Epithelial cell of proximal tubule (primary cell): ENCODE data around the gene SLC6A18. TPM values are rescaled to one million over a fixed set of nuclear protein-coding genes. Genes with fewer than 3 reads are reported as not detected.
"Not testable (repeated sequence)": the region's sequence is repeated elsewhere in the genome, so short reads cannot be mapped to it uniquely, and the experiment has no call there.

ENCODE experiments used
- DNase-seq: peaks from one replicate; pipeline ENCODE4 v3.0.0-alpha.2; 2011; ENCODE audit warnings: low read depth
- H3K4me3 ChIP-seq: 2 replicates; pipeline ENCODE4 v1.5.1; 2011; ENCODE audit warnings: low read depth, mild to moderate bottlenecking, low read length
- total RNA-seq: library from RNA; depleted of rRNA; stranded (reverse); fragments of >200 nt; gene quantifications from 2 replicates; pipeline ENCODE4 v1.2.3, GENCODE V29; 2015
- TF ChIP-seq, protein P1 (sequence below): conservative IDR thresholded peaks from 2 replicates; pipeline ENCODE4 v1.5.1; 2012; ENCODE audit warnings: low read depth, mild to moderate bottlenecking, low read length

SLC6A18 gene
- total RNA-seq, 1 donor from 2014 or later: not detected

DNA sequence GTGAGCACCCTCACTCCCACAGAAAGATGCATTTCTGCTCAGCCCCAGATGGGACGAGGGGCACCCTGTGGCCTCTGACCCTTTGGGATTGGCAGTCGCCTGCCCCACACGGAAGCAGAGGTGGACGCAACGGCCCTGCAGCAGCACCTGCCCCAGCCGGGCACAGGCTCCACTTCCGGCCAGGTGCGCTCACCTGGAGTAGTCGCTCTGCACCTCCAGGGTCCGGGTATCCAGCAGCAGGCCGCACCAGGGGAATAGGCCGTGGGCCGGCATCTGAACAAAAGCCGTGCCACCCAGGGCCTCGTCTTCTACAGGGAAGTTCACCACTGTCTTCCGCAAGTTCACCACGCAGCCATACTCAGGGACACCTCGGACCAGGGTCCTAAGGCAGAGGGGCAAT is 39.0 kb downstream of the SLC6A18 start:
- no peak for DNase-seq
- no peak overlapping the region for H3K4me3 ChIP-seq
- TF ChIP-seq, protein P1, sequence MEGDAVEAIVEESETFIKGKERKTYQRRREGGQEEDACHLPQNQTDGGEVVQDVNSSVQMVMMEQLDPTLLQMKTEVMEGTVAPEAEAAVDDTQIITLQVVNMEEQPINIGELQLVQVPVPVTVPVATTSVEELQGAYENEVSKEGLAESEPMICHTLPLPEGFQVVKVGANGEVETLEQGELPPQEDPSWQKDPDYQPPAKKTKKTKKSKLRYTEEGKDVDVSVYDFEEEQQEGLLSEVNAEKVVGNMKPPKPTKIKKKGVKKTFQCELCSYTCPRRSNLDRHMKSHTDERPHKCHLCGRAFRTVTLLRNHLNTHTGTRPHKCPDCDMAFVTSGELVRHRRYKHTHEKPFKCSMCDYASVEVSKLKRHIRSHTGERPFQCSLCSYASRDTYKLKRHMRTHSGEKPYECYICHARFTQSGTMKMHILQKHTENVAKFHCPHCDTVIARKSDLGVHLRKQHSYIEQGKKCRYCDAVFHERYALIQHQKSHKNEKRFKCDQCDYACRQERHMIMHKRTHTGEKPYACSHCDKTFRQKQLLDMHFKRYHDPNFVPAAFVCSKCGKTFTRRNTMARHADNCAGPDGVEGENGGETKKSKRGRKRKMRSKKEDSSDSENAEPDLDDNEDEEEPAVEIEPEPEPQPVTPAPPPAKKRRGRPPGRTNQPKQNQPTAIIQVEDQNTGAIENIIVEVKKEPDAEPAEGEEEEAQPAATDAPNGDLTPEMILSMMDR: no peak

DNA sequence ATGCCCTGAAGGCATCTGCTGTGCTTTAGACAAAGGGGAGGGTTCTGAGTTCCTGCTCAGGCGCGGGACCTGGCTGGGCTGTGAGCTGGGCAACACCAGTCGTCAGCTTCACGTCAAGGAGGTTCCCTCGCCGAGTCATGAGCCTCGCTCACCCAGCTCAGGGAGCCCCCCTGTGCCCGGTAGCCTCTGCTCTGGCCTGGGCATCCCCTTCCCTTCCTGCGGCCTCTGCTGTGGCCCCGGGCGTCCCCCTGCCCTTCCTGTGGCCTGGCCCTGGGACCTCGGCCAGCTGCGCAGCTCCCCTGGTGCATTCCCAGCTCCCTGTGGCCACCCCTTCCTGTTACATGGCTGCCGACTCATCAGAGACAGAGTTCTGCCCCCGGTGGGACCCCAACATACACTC is 39.8 kb downstream of the SLC6A18 start:
- H3K4me3 ChIP-seq: no peak overlapping the region
- no peak for DNase-seq
- TF ChIP-seq, protein P1: no peak

DNA sequence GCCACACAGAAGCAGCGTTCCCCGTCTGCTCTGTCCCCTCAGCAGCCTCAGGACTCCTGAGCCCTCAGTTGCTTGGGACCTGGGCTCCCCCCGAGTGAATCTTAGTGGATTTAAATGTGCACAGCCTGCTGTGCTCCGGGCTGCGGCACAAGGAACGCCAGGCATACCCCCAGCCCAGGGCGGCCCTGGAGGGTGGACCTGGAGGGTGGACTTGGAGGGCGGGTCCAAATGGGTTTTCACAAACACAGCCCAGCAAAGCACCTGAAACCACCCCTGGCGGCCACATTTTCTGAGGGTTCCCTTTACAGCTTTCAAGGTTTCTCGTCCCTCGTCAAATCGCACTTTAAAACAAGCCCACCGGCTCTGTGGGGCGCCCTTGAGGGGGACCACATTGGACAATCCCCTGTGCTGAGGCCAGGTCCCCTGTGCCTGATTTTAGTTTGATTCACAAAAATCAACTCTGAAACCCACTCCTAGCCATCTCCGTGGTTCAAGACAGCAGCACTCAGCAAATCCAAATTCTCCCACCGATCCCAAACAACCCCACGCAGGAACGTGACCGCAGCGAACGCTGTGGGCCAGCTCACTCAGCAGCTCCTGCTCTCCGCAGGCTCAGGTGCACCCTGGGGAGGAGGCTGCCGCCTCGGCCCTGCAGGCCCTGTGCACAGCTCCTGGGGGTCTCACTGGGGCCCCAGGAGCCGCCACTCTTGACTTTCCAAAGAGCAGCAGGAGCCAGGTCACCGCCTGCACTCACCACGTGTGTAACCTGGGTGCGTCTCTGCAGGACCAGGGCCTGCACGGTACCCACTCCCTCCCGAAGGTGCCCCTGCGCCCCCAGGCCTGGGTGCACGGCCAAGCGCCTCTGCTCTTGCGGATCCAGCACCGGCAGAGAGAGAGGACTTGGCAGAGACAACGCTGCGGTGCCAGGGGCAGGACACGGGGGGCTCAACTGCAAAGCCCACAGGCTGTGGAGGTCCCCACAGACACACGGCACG is 40.6 kb downstream of the SLC6A18 start:
- H3K4me3 ChIP-seq: no peak overlapping the region
- TF ChIP-seq, protein P1: no peak

DNA sequence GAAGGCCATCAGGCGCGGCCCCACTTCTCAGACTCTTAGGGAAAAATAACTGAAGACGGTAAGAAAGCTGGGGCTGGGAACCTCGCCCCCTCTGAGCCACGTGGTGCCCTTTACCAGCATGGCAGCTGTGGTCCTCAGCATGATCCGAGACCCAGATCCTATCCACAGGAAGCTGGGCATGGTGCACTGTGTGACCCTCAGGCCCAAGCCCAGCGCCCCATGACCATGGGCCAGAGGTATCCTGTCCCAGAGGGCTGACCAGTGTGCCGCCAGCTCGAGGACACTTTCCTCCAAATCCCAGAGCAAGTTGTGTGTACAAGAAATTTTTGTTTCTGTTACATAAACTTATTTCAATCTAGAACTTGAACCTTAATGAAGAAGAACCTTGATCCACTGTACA is 41.6 kb downstream of the SLC6A18 start:
- TF ChIP-seq, protein P1: no peak
- DNase-seq: no peak
- H3K4me3 ChIP-seq: no peak overlapping the region

More for the DNA sequence above, 40.6 kb downstream of the SLC6A18 start:
- DNase-seq: no peak

DNA sequence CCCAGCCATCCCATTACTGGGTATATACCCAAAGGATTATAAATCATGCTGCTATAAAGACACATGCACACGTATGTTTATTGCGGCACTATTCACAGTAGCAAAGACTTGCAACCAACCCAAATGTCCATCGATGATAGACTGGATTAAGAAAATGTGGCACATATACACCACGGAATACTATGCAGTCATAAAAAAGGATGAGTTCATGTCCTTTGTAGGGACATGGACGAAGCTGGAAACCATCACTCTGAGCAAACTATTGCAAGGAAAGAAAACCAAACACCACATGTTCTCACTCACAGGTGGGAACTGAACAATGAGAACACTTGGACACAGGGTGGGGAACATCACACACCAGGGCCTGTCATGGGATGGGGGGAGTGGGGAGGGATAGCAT is 42.3 kb downstream of the SLC6A18 start:
- DNase-seq, H3K4me3 ChIP-seq: not testable (repeated sequence)

DNA sequence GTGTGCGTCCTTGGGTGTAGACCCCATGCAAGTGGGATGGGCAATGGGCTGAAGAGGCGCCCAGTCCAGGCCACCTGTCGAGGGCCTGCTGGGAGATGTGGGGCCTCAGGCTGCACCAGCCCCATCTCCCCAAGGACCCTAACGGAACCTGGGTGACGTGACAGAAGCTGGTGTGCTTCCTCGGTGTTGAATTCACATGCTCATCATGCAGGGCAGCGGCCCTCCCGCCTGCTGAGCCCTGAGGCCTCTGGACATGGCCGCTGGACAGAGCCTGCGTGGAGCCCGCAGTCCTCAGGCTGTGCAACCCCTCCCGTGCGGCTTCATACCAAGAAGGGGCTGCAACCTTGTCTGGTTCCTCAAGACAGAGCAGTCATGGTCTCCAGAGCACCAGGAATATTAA is 42.9 kb downstream of the SLC6A18 start:
- TF ChIP-seq, protein P1: no peak
- DNase-seq: no peak

DNA sequence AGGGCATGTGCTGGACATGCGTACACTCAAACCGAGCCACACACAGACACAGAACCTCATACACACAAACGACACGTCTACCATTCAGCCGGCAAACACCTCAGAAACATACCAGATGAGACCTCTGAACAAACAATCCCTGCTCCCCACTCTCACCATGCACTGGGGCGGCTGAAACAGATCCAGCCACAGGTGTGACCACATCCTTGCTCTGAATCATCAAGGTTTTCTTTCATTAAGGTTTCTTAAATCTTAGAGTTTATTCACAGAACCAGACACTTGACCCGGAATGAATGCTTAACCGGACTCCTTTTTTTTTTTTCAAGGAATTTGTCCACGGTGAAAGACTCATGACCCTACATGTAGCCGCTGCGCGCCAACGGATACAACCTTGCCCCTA is 43.5 kb downstream of the SLC6A18 start:
- H3K4me3 ChIP-seq: no peak overlapping the region
- TF ChIP-seq, protein P1: no peak
- no peak for DNase-seq

More for the DNA sequence above, 42.9 kb downstream of the SLC6A18 start:
- H3K4me3 ChIP-seq: no peak overlapping the region
